Measurements from ENCODE around the gene NHLRC1.

DNA sequence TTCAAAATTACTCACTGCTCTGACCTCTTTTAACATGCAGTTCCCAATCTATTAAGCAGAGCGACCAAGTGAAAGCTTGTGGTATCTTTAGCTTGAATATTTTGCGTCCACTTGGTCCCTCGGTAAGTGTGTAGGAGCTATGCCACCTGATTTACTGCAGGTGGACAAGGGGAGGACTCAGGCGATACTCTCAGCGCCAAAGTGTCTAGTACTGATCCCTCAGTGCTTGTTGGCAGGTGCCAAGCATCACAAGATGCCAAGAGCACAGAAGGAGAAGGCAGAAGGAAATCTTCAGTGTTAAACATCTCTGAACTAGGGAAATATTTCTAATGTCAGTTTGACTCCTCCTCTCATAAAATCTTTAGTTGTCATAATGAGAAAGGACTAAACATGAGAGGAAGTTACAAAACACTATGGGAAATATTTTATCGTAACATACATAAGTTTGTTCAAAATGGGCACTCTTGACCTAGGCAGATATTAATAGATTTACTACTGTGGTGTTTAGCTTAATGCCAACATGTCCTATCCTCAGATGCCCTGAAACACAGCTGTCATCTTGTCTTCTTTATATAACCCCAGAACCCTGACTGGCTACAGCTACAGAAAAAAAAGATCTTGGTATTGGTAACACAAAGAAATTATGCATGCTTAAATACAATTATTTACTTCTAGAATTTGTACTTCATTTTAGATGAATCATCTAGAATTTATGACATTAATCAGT lies 19.5 kb downstream of the NHLRC1 start:
- TF ChIP-seq, protein P1, sequence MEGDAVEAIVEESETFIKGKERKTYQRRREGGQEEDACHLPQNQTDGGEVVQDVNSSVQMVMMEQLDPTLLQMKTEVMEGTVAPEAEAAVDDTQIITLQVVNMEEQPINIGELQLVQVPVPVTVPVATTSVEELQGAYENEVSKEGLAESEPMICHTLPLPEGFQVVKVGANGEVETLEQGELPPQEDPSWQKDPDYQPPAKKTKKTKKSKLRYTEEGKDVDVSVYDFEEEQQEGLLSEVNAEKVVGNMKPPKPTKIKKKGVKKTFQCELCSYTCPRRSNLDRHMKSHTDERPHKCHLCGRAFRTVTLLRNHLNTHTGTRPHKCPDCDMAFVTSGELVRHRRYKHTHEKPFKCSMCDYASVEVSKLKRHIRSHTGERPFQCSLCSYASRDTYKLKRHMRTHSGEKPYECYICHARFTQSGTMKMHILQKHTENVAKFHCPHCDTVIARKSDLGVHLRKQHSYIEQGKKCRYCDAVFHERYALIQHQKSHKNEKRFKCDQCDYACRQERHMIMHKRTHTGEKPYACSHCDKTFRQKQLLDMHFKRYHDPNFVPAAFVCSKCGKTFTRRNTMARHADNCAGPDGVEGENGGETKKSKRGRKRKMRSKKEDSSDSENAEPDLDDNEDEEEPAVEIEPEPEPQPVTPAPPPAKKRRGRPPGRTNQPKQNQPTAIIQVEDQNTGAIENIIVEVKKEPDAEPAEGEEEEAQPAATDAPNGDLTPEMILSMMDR (IDR thresholded peaks at IDR 0.05): no peak
- no peak for TF ChIP-seq POLR2A (IDR thresholded peaks at IDR 0.05)

Data from esophagus squamous epithelium (tissue), 4 donors.